Fibroblast of pulmonary artery (primary cell): ENCODE measurements around the gene PAQR5.

Experiments
- DNase-seq: peaks from one replicate; pipeline ENCODE4 v3.0.0-alpha.2; 2010; ENCODE audit warnings: low read depth
- H3K4me3 ChIP-seq: replicated peaks from 2 replicates; pipeline ENCODE4 v1.5.1; 2011; ENCODE audit warnings: low read depth, mild to moderate bottlenecking, control low read depth, low read length, moderate library complexity
- TF ChIP-seq, protein P1 (sequence below): IDR thresholded peaks from 2 replicates; pipeline ENCODE4 v1.5.1; 2011; ENCODE audit warnings: mild to moderate bottlenecking, control low read depth, low read length, inconsistent platforms; ENCODE audit errors: missing control alignments

Gene PAQR5

DNA sequence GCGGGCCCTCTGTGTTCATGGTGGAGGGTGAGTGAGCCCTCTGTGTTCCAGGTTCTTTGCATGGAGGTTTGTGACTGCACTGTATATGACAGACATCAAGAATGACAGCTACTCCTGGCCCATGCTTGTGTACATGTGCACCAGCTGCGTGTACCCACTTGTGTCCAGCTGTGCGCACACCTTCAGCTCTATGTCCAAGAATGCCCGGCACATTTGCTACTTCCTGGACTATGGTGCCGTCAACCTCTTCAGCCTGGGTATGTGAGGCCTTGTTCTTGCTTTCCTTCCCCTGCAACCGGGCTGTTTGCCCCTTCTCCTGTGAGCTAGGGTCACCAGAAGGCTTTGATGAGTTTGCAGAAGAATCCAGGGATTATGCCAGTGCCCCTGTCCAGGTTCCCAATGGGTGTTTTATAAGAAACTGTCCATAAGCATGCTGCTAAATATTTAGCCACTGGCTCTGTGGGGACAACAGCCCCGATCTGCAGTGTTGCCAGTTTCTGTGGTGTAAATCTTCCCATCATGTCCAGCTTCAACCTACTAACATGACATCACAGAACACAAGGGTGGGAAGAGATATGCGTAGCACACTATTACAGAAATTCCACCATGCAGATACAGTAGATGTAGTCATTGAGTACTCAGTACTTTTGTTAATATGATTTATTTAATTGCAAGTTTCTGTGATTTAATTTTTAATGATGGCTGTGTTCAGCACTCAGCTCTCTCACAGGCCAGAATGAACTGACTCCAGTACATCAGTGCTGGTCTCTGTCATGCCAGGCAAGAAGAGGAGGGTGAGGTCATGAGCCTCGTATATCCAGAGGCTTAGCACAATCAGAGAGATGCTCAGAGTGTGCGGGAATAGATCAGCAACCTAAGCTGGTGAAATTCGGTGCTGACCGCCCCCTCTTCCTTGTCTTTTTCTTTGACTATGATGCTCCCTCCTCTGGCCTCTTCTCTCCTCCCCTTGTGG is 86.2 kb downstream of the PAQR5 start:
- no peak for DNase-seq
- TF ChIP-seq, protein P1, sequence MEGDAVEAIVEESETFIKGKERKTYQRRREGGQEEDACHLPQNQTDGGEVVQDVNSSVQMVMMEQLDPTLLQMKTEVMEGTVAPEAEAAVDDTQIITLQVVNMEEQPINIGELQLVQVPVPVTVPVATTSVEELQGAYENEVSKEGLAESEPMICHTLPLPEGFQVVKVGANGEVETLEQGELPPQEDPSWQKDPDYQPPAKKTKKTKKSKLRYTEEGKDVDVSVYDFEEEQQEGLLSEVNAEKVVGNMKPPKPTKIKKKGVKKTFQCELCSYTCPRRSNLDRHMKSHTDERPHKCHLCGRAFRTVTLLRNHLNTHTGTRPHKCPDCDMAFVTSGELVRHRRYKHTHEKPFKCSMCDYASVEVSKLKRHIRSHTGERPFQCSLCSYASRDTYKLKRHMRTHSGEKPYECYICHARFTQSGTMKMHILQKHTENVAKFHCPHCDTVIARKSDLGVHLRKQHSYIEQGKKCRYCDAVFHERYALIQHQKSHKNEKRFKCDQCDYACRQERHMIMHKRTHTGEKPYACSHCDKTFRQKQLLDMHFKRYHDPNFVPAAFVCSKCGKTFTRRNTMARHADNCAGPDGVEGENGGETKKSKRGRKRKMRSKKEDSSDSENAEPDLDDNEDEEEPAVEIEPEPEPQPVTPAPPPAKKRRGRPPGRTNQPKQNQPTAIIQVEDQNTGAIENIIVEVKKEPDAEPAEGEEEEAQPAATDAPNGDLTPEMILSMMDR, result no peak
- no peak overlapping the region for H3K4me3 ChIP-seq

DNA sequence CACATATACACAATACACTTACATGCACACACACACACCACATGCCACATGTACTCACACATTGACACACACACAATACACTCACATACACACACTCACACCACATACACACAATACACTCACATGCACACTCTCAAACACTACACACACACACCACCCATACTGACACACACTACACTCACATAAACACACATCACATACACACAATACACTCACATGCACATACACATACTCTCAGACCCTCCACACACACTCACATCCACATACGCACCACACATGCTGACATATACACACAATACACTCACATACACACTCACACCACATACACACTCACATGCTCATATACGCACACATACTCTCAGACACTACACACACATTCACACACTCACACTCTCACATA is 87.1 kb downstream of the PAQR5 start:
- no peak overlapping the region for H3K4me3 ChIP-seq
- DNase-seq, result no peak
- TF ChIP-seq, protein P1, result no peak

DNA sequence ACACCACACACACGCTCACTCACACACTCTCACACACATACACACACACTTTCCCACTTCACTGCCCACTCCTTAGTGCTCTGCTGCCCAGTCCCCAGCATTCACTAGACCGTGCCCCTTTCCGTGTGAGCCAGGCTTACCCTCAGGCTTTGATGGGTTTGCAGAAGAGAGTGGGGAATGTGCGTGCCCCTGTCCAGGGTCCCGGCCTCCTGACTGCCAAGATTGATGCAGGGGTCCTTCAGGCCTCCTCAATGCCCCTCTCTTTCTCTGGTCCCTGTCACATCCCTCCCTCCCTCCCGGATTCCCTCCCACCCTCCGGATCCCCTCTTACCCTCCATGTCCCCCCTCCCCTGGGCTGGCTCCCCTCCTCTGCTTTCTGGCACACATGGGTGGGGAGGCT is 87.6 kb downstream of the PAQR5 start:
- no peak for DNase-seq
- TF ChIP-seq, protein P1, result no peak
- H3K4me3 ChIP-seq, result no peak overlapping the region

DNA sequence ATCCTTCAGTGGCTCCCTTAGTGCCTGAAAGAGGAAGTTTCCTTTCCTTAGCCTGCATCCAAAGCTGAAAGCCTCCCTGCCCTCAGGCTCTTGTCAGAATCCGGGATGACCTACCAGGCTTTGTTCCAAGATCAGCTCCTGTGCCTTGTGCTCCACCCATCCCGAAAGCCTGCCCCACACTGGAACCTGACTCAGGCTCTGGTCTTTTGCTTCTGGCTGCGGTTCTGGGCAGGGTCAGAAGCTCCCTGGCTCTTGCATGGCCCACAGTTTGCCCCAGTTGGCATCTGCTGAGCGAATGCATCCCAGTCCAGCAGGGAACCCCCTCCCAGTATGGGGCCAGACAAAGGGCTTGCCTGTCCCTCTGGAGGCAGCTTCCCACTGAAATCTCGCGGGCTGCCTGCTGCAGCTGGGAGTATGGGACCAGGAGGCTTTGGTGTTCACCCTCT is 89.6 kb downstream of the PAQR5 start:
- no peak for DNase-seq
- TF ChIP-seq, protein P1, result no peak
- no peak overlapping the region for H3K4me3 ChIP-seq

DNA sequence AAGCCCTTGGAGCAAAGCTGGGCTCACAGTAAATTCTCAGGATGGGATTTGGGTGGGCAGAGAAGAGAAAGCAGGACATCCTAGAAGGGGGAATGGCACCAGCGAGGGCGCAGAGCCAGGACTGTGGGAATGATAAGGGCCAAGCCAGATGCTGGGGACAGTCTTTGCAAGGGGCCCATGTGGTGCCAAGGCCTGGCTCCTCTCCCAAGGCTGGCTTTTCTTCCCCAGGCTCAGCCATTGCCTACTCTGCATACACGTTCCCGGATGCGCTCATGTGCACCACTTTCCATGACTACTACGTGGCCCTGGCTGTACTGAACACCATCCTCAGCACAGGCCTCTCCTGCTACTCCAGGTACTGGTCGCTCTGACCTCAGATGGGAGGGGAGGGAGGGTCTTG is 90.7 kb downstream of the PAQR5 start:
- DNase-seq, result no peak
- H3K4me3 ChIP-seq, result no peak overlapping the region
- TF ChIP-seq, protein P1, result no peak

DNA sequence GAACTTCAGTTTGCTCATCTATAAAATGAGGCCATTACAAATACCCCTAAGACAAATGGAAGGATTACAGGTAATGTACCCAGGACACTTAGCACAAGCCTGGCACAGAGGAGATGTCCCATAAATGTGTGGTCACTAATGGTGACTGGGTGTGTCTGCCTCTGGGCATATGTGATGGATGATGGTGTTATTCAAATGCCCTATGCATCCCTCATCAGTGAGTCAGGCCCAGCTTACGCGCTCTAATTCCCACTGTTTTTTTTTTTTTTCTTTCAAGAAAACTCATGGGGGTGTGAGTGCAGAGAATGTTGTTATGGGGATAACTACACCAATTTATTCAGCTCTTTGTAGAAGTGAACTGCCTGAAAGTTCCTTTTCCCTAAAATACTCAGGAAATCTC is 91.9 kb downstream of the PAQR5 start:
- no peak overlapping the region for H3K4me3 ChIP-seq
- DNase-seq, result no peak
- TF ChIP-seq, protein P1, result no peak
